GM19438 (cell line): ENCODE results near the gene HELQ.
"Not testable (repeated sequence)": the region's sequence is repeated elsewhere in the genome, so short reads cannot be mapped to it uniquely, and the experiment has no call there.

Experiments used
- ATAC-seq: cut with Tn5 transposase; IDR thresholded peaks from one replicate; pipeline ENCODE4 v1.9.1; 2021; ENCODE audit warnings: low read depth; ENCODE audit not compliant: unreplicated experiment

Gene HELQ

GRCh38 chr4:83440148-83440814 is 15.3 kb downstream of the HELQ start:
- no peak for ATAC-seq

DNA sequence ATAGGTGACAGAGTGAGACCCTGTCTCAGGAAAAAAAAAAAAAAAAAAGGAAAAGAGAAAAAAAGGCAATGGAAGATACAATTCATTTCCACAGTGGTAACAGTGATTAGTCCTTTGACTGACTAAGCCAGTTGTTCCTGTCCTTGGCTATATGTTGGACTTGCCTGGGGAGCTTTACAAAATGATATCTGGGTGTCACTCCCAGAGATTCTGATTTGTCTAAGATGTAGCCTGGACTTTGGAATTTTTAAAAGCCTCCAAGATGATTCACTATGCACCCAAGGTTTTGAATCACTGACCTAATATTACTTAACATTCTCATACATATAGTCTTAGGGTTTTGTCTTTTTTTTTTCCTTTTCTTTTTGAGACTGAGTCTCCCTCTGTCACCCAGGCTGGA is 16.9 kb downstream of the HELQ start:
- ATAC-seq: no peak

DNA sequence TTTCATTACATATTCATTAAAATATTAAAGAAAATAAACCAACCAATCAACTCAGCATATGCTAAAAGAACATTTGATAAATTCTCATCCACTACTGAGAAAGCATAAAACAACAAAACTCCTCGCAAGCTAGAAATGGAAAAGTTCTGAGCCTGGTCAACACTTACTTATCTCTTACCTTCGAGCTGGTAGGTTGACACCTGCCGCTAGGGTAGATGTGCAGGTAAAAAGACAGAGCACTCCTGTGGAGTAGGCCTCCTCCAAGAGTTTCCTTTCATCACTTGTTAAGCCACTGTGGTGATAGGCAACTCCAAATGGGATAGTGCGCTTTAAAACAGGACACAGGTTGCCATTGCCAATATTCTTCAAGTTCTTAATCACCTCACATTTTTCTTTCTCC is 18.9 kb downstream of the HELQ start:
- ATAC-seq: no peak

DNA sequence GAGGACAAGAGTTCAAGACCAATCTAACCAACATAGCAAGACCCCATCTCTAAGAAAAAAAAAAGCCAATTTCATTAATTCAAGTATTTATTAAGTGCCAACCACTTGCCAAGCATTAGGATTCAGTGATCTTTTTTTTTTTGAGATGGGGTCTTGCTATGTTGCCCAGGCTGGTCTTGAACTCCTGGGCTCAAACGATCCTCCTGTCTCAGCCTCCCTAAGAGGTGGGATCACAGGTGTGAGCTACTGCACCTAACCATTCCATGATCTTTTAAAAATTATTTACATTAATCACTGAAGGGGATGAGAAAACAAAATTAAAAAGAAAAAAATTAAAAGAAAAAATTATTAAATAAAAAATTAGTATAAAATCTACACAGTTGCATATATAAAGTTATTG is 24.4 kb downstream of the HELQ start:
- ATAC-seq: no peak

GRCh38 chr4:83418211-83418610 is 37.4 kb downstream of the HELQ start:
- ATAC-seq: no peak

- ATAC-seq: no peak
These were observed 38.1 kb downstream of the HELQ start for GRCh38 chr4:83417566-83417965.

DNA sequence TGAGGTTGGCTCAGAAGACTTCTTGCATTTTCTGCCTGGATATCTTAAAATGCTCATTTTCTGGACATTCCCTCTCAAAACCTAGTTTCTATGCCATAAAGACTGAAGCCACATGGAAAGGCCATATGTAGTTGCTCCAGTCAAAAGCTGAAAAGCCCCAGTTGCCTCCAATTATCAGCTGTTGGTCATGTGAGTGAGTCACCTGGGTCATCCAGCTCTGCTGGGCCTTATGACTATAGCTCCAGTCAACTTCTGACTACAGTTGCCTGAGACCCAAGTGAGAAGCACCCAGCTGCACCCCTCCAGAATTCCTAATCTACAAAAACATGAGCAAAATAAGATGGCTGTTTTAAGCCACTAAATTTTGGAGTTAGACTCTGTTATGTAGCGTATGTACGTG is 41.9 kb downstream of the HELQ start:
- no peak for ATAC-seq

- no peak for ATAC-seq
These were observed 46.7 kb downstream of the HELQ start for GRCh38 chr4:83408908-83409307.

DNA sequence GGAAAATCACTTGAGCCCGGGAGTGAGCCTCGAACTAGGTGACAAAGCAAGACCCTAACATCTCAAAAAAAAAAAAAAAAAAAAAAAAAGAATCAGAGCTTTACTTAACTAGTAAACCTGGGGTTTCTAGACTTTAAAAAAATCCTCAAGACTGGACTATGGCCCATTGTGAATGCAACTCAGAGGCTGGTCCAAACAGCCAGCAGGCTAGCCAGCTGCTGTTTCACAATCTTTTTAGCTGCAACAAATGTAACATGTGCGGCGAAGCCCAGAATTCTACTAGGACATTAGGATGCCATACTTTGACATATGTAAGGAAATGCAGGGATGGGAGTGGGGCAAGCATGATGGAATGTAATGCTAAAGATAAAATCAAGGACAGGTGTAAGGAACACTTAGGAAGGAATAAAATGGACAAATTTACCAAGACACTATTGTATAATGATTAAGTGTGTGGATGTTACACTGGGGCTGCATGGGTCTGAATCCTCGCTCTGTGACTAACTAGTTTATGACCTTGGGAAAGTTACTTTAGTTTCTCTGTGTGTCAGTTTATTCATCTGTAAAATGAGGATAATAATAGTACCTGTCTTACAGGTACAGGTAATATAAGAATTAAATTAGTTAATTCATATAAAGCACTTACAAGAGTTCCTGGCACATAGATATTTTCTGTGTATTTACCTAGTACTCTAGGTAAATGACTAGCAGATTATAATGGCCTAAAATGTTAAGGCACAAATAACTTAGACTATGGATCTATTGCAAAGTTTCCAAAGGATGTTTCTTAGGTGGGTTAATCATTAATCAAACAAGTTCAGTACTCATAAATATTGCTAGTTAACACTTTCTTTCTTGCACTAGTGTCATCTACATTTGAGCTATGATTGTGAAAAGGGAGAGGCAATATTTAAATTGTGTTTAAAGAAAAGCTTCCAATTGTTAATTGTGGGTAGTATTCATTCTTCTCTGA is 49.5 kb downstream of the HELQ start:
- no peak for ATAC-seq

DNA sequence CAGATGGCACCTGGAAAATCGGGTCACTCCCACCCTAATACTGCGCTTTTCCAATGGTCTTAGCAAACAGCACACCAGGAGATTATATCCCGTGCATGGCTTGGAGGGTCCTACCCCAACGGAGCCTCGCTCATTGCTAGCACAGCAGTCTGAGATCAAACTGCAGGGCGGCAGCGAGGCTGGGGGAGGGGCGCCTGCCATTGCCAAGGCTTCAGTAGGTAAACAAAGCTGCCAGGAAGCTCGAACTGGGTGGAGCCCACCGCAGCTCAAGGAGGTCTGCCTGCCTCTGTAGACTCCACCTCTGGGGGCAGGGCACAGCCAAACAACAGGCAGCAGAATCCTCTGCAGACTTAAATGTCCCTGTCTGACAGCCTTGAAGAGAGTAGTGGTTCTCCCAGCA is 57.5 kb downstream of the HELQ start:
- not testable (repeated sequence) for ATAC-seq

DNA sequence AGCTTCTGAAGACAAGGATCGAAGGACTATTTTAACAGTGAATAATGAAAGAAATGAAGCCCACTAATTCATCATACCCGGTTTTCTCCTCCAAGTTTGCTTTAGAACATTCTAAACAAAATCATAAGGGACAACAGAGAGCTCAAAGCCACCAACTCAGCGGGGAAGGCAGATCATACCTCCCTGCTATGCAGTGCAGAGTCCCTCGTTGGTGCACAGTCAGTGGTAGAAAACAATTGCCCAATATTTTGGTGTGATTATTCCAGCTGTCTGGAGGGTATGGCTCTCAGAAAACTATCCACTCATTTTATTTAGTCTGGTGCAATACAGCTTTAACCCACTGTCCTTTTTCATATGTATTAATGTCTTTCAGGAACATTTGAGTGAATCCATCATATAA is 61.7 kb downstream of the HELQ start:
- no peak for ATAC-seq

DNA sequence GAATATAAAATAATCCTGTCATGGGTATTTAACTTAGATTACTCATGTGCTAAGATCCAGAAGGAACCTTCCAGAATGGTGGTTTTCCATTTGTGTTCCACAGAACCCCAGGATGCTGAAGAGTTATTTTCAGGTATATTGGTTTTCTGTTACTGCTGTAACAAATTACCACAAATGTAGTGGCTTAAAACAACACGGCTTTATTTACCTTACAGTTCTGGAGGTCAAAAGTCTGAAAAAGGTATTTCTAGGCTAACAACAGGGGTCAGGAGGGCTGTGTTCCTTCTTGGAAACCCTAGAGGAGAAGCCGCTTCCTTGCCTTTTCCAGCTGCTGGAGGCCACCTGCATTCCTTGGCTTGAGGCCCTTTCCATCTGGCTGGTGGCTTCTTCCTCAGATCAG is 63.1 kb downstream of the HELQ start:
- no peak for ATAC-seq

DNA sequence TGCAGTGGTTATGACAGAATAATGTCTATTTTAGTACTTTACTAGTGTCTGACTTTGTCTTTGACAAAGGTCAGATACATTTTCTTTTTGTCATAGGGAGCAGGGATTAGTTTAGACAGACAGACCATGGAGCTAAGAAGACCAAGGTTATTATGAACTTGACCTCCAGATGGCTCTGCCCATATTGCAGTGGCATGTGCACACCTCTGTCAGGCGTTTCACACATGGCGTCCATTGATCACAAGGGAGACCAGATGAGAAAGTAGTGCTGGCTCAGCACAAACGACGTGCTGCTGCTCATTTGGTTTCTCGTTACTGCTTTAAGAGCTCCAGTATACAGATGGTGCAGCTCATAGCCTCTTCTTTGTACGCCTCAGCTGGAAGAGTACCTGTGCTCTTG is 64.7 kb downstream of the HELQ start:
- ATAC-seq: no peak

GRCh38 chr4:83389756-83390505 is 65.7 kb downstream of the HELQ start:
- no peak for ATAC-seq

GRCh38 chr4:83389037-83389720 is 66.4 kb downstream of the HELQ start:
- ATAC-seq: no peak

DNA sequence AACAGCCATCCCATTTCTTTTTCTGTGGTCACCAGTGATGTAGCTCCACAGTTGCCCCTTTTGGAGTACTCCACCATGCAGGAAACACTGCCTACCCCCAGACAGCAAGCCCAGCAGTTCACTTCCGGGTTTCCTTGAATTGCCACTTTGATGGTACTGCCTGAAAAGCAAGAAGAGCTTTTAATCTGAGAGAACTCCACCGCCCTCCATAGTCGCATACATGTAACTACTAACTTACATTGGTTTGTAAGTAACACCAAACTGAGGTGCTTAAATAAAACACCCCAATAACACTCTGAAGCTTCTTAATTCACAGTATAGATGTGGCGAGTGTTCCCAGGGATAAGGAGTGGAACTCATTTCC is 67.3 kb downstream of the HELQ start:
- ATAC-seq: no peak

DNA sequence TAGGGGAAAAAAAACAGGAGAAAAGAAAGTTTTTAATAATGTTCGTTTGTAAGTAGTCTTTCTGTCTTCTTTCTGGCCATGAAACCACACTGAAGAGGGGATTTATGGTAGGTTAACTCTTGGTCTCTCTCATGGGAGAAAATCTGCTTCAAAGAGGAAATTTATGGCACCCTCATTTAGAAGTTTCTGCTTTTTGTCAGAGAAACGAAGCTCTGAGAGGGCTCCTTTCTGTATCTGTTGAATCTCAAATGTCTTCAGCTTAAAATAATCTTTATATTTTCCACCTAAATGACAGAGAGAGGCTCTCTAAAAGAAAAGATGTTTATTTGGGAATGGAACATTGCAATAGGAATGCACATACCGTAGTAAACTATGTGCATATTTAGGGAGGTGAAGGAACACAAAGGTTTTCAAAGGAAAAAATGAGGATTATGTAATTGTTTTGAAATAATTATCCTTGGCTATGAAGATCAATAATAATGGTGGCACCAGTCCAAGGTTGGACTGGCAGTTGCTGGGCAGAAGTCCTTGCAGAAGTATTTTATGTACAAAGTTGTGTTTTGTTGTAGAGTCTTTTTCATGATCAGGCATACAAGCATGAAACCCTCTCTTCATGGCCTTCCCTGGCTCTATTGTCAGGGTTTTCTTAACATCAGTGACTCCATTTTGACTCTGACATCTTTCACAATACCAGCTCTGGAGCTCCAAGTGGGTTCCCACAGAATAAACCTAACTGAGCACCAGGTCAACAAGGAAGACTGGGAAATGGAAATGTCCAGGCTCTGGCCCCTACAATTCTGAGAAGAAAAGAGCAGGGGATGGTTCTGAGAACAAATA is 67.9 kb downstream of the HELQ start:
- ATAC-seq: no peak

DNA sequence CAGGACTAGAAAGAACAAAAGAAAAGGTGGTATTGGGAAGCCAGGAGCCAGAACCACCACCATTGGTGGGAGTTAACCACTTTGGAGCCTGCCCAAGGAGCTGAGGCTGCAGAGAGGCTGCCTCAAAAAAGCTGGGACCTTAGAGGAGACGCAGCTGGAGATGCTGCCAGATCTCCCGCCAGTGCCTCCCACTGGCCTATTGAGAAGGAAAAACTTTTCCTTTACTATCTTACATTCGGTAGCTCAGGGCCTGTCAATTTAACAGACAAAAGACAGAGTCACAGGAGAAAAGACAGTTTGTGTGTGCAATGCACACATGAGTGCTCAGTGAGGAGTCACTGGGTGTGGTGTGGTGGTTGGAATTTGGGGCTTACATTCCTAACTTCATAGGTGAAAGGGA is 68.6 kb downstream of the HELQ start:
- ATAC-seq: no peak

GRCh38 chr4:83382850-83383249 is 72.8 kb downstream of the HELQ start:
- no peak for ATAC-seq

DNA sequence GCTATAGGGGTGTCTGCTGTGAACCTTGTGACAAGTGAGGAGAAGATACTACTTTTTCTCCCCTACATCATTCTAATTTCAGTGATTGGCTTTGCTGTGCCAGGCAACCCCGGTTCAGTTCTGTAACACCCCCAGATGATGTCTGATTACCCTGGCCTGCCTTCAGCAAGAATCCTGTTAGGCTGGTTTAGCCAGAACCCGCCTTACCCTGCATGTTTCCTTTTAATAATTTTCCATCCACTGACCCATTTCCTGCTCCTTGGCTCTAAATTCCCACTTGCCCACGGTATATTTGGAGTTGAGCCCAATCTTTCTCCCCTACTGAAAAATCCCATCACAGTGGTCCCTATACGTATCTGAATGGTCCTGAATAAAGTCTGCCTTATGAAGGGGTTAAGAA is 74.5 kb downstream of the HELQ start:
- no peak for ATAC-seq
